Ishikawa (cell line): ENCODE results near the gene PTPRN2.
A peak's percentile ranks its signal among the peaks of the same experiment; 100 is the strongest.

Source experiments
- CEBPB ChIP-seq: IDR thresholded peaks from 2 replicates; pipeline ENCODE4 v1.6.1; 2012
- CREB1 ChIP-seq: IDR thresholded peaks from 2 replicates; pipeline ENCODE4 v1.6.1; 2012; ENCODE audit warnings: low read depth
- EGR1 ChIP-seq: IDR thresholded peaks from 2 replicates; pipeline ENCODE4 v1.6.1; 2012
- EP300 ChIP-seq: IDR thresholded peaks from 2 replicates; pipeline ENCODE4 v1.6.1; 2012; ENCODE audit warnings: borderline replicate concordance
- FOXM1 ChIP-seq: IDR thresholded peaks from 2 replicates; pipeline ENCODE4 v1.6.1; 2012; ENCODE audit warnings: low read depth, borderline replicate concordance
- NFIC ChIP-seq: IDR thresholded peaks from 2 replicates; pipeline ENCODE4 v1.6.1; 2012
- RAD21 ChIP-seq: IDR thresholded peaks from 2 replicates; pipeline ENCODE4 v1.6.1; 2012; ENCODE audit warnings: low read depth
- TAF1 ChIP-seq: IDR thresholded peaks from 2 replicates; pipeline ENCODE4 v1.6.1; 2012; ENCODE audit warnings: low read depth, mild to moderate bottlenecking
- TCF12 ChIP-seq: IDR thresholded peaks from 2 replicates; pipeline ENCODE4 v1.6.1; 2012; ENCODE audit warnings: low read depth
- TEAD4 ChIP-seq: IDR thresholded peaks from 2 replicates; pipeline ENCODE4 v1.6.1; 2012
- YY1 ChIP-seq: IDR thresholded peaks from 2 replicates; pipeline ENCODE4 v1.6.1; 2012; ENCODE audit warnings: low read depth
- ZBTB7A ChIP-seq: IDR thresholded peaks from 2 replicates; pipeline ENCODE4 v1.6.1; 2012; ENCODE audit warnings: low read depth
- TF ChIP-seq, protein P1 (sequence below): IDR thresholded peaks from 2 replicates; pipeline ENCODE4 v1.6.1; 2012; ENCODE audit warnings: low read depth, mild to moderate bottlenecking
- TF ChIP-seq, protein P2 (sequence below): IDR thresholded peaks from 2 replicates; pipeline ENCODE4 v1.6.1; 2012
- TF ChIP-seq, protein P3 (sequence below): IDR thresholded peaks from 2 replicates; pipeline ENCODE4 v1.6.1; 2012

The PTPRN2 gene

DNA sequence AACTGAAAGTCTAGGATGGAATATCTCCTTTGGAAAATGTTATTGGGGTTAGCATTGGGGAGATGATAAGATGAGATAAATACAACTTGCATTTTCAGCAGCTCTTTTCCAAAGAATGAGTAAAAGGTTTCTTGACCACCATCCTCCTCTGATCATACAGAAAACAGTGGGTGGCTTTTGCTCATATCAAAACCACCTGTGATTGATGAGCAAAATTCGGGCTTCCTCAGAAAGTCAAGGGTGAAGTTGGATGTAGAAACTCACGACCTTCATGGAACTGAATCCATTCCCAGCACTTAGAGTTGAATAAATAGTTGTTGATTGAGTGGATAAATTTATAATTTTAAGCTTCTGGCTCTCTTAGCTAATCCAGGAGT, 1092.5 kb downstream of the PTPRN2 start:
- TF ChIP-seq, protein P1, sequence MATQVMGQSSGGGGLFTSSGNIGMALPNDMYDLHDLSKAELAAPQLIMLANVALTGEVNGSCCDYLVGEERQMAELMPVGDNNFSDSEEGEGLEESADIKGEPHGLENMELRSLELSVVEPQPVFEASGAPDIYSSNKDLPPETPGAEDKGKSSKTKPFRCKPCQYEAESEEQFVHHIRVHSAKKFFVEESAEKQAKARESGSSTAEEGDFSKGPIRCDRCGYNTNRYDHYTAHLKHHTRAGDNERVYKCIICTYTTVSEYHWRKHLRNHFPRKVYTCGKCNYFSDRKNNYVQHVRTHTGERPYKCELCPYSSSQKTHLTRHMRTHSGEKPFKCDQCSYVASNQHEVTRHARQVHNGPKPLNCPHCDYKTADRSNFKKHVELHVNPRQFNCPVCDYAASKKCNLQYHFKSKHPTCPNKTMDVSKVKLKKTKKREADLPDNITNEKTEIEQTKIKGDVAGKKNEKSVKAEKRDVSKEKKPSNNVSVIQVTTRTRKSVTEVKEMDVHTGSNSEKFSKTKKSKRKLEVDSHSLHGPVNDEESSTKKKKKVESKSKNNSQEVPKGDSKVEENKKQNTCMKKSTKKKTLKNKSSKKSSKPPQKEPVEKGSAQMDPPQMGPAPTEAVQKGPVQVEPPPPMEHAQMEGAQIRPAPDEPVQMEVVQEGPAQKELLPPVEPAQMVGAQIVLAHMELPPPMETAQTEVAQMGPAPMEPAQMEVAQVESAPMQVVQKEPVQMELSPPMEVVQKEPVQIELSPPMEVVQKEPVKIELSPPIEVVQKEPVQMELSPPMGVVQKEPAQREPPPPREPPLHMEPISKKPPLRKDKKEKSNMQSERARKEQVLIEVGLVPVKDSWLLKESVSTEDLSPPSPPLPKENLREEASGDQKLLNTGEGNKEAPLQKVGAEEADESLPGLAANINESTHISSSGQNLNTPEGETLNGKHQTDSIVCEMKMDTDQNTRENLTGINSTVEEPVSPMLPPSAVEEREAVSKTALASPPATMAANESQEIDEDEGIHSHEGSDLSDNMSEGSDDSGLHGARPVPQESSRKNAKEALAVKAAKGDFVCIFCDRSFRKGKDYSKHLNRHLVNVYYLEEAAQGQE: no peak
- no peak for TF ChIP-seq ZBTB7A
- TF ChIP-seq TAF1: no peak
- no peak for TF ChIP-seq YY1
- TF ChIP-seq EGR1: no peak
- TF ChIP-seq CREB1: no peak
- TF ChIP-seq TEAD4: no peak
- no peak for TF ChIP-seq EP300
- no peak for TF ChIP-seq FOXM1
- no peak for TF ChIP-seq CEBPB
- TF ChIP-seq TCF12: no peak
- TF ChIP-seq NFIC: no peak
- TF ChIP-seq RAD21: no peak
- TF ChIP-seq, protein P2, sequence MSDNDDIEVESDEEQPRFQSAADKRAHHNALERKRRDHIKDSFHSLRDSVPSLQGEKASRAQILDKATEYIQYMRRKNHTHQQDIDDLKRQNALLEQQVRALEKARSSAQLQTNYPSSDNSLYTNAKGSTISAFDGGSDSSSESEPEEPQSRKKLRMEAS: no peak
- TF ChIP-seq, protein P3, sequence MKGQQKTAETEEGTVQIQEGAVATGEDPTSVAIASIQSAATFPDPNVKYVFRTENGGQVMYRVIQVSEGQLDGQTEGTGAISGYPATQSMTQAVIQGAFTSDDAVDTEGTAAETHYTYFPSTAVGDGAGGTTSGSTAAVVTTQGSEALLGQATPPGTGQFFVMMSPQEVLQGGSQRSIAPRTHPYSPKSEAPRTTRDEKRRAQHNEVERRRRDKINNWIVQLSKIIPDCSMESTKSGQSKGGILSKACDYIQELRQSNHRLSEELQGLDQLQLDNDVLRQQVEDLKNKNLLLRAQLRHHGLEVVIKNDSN: no peak

DNA sequence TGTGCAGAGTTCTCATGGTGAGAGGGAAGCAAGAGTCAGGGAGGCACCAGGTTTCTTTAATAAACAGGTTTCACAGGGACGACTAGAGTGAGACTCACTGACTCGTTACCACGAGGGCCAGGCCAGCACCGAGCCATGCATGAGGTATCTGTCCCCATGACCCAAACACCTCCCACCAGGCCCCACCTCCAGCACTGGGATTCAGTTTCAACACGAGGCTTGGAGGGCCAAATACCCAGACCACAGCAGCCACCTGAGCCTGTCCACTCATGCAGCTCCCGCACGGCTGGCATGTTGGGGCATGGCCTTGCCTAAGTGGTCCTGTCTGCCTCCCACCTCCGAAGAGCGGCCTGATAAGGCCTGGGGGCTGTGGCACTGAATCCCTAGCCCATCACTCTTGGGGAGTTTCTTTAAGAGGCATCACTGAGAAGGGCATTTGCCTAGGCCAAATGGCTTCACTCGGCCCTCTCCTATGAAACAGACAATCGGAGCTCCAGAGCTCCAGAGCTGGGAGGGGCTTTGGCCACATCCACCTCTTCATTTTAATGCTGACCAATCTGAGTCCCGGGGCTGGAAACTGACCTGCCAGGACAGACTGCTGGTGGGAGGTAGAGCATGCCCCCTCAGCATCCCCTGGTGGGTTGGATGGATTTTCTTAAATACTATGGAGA, 1093.0 kb downstream of the PTPRN2 start:
- TF ChIP-seq TEAD4 (no peak), CEBPB (no peak), TCF12 (no peak), CREB1 (no peak), YY1 (no peak)
- TF ChIP-seq, protein P3: no peak
- TF ChIP-seq, protein P2: no peak

DNA sequence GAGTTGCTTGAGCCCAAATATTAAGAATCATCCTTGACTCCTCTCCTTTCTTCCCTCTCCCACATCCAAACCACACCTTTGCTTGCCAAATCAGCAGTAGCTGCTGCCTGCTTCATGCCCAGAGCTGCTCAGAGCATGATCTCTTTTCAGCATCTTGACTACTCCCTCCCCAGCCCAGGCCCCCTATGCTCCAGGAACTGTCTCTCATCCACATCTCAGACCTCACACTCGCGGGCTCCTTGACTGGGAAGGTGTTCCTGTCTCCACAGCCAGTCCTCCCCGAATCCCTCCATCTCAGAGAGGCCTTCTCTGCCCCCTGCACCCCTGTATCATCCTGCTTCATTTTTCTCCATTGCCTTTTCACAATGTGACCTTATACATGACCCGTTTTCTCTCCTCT, 1093.8 kb downstream of the PTPRN2 start:
- TF ChIP-seq, protein P1: no peak
- TF ChIP-seq NFIC: no peak
- TF ChIP-seq EP300: no peak
- no peak for TF ChIP-seq CREB1
- no peak for TF ChIP-seq FOXM1
- TF ChIP-seq, protein P3: no peak
- TF ChIP-seq CEBPB: no peak
- no peak for TF ChIP-seq TAF1
- TF ChIP-seq, protein P2: no peak
- no peak for TF ChIP-seq TCF12
- no peak for TF ChIP-seq ZBTB7A
- no peak for TF ChIP-seq TEAD4
- TF ChIP-seq RAD21: no peak
- TF ChIP-seq YY1: no peak
- no peak for TF ChIP-seq EGR1

DNA sequence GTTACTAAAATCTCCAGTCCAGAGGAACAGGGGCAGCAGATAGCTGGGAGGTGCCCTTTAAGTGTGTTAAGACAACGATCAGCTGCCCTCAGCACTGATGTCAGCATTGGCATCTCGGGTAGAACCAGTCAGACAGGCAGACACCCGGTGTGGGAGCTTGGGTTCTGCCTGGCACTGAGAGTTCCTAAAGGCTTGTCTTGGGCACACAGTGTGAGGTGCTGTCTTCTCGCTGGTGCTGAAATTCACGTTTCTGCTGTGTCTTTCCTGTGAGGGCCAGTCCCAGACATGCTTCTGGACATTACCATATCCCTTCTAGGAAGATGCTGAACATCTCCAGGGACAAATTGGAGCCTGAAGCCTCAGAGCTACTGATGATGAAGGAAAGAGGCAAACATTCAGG, 1094.6 kb downstream of the PTPRN2 start:
- TF ChIP-seq, protein P1: peak; percentile 70
- TF ChIP-seq, protein P3: no peak
